Hematopoietic multipotent progenitor cell treated with erythropoietin and hydrocortisone succinate and interleukin-3 and kit ligand, for 4 days (in vitro differentiated cells): ENCODE measurements around the gene LRRC63.
"Not testable (repeated sequence)": the region's sequence is repeated elsewhere in the genome, so short reads cannot be mapped to it uniquely, and the experiment has no call there.

Source experiments
- DNase-seq: peaks from one replicate; pipeline ENCODE4 v3.0.0-alpha.2; 2015

LRRC63 gene

DNA sequence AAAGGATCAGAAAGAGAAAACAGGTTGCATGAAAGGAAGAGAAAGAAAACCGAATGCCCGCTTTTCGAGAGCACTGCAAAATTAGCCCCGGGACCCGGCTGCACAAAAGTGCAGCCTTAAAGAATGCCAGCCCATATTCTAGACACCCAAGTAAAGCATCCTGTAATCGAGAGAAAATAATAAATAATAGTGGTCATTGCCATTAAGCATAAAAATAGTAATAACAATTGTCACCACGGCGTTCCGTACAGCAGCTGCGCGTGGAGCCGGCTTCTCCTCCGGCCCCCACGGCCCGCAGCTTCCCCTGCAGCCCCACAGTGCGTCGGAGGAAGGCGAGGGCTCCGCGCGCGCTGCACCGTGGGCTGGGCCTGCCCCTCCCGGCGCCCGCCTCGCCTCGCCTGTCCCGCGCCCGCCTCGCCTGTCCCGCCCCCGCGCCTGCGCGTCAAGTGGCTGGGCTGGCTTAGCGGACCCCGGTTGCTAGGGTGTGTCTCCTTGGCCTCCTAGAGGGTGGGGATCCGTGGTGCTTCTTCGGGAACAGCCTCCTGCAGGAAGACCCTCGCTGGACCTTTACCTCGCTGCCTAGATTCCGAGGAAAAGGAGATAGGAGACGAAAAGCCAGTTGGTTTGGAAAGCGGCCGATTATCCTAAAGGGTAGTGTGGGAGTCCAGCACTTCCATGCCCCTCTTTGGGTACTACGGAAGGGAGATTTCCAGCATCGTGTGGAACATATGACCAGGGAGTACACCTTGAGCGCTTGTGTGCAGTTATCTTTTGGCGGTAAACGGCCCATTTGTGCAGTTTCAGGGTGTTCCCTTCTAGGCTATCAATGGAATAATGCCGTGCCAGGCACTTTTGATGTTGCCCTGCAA, at the start of gene LRRC63:
Gene LRRC63 (plus strand): TSS at position 446 of the 869 bp plus-strand sequence. CDS start 1,107 bp downstream, outside the sequence.
- peak; percentile 96 for DNase-seq

DNA sequence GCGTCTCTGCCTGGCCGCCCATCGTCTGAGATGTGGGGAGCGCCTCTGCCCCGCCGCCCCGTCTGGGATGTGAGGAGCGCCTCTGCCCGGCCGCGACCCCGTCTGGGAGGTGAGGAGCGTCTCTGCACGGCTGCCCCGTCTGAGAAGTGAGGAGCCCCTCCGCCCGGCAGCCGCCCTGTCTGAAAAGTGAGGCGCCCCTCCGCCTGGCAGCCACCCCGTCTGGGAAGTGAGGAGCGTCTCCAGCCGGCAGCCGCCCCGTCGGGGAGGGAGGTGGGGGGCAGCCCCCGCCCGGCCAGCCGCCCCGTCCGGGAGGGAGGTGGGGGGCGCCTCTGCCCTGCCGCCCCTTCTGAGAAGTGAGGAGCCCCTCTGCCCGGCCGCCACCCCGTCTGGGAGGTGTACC, 49.0 kb upstream of the LRRC63 start:
- not testable (repeated sequence) for DNase-seq

- DNase-seq: no peak
Observed at GRCh38 chr13:46164661-46165060, 47.1 kb upstream of the LRRC63 start.

- no peak for DNase-seq
Observed at GRCh38 chr13:46165485-46166223, 46.1 kb upstream of the LRRC63 start.

DNA sequence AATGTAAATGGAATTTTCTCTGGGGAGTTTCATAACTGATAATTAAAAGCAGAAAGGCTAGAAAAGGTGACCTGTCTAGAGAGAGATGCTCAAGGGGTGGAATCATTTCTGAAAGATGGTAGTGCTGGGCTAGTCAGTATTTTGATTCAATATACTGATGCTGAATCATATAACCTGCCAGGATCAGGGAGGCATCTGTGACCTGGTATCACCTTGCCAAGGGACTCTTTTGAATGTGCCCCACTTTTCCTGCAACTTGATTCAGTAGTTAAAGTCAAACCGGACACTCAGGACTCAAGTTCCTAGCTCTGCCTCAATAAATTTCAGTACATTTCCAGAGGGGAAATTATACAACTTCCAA, 45.5 kb upstream of the LRRC63 start:
- no peak for DNase-seq

- peak; percentile 45 for DNase-seq
Observed at GRCh38 chr13:46166947-46167610, 44.6 kb upstream of the LRRC63 start.

GRCh38 chr13:46168341-46168740, 43.4 kb upstream of the LRRC63 start:
- DNase-seq: peak; percentile 56

- DNase-seq: peak; percentile 72
Observed at GRCh38 chr13:46168783-46169182, 42.9 kb upstream of the LRRC63 start.

DNA sequence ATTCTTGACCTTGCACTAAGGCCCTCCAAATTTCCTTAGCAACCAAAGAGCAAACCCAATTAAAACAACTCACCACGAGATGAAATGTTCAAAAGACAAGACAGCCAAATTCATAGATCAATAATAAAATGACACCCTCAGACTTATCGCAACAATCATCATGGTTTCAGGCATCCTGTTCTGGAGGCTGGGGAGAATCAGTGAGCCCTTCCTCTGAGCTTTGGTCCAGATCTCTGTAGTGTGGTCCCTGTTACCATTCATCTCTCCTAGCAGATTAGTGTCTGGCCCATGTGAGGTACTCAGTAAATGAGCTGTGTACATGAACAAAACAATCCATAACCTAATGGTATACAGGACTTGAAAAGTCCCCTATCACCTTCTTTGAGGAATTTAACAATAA, 42.0 kb upstream of the LRRC63 start:
- DNase-seq: no peak

DNA sequence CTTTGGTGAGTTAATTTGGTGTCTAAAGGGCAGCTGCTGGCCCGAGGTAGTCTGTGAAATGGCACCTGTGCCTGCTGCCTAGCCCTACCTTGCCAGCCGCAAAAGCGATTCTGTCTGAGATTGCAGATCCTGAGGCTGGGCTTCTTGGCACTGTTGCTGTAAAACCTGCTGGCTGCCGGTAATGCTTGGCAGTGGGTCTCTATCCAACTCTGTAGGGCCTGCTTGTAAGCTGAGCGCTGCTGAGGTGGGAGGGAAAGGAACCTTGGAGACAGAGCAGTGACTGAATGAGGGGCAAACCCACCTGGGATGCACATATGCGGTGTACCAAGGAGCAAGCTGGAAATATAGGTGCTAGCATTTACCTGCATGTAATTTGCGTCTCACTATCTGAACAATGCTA, 41.5 kb upstream of the LRRC63 start:
- no peak for DNase-seq

DNA sequence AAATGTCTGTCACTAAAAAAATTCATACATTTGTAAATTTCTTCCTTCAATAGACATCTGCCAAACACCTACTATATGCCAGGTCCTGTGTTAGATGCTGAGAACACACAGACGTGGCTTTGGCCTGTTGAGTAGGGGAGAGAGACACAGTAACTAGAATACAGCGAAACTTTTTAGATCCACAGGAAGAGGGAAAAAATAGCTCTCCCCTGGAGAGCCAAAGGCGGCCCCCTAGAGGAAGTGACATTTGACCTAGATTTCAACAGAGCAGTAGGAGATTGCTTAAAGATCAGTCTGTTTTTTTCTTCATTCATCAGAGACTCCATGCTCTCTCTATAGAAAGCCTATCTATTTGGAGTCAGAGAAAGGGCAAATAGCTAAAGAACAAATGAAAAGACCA, 41.0 kb upstream of the LRRC63 start:
- peak; percentile 72 for DNase-seq

- peak; percentile 50 for DNase-seq
Observed at GRCh38 chr13:46171217-46171616, 40.5 kb upstream of the LRRC63 start.

- no peak for DNase-seq
Observed at GRCh38 chr13:46171739-46172138, 40.0 kb upstream of the LRRC63 start.

GRCh38 chr13:46172531-46172991, 39.2 kb upstream of the LRRC63 start:
- DNase-seq: peak; percentile 77

DNA sequence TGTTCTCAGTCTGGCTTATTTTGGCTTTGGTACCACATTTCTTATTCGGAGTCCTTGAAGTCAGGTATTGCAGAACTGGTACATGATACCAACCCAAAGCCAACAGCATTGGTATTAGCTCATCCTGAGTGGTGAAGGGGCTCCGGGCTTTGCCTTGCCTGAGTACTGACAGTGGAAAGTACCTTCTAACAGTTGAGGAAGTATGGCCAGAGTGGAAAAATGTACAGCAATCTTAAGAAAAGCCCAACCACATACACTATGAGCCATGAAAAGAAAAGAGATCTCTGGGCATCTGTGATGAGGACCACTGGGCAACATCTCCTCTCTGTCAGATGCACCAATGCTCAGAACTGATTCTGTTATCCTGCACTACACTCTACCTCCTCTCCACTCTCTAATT, 38.1 kb upstream of the LRRC63 start:
- peak; percentile 57 for DNase-seq

DNA sequence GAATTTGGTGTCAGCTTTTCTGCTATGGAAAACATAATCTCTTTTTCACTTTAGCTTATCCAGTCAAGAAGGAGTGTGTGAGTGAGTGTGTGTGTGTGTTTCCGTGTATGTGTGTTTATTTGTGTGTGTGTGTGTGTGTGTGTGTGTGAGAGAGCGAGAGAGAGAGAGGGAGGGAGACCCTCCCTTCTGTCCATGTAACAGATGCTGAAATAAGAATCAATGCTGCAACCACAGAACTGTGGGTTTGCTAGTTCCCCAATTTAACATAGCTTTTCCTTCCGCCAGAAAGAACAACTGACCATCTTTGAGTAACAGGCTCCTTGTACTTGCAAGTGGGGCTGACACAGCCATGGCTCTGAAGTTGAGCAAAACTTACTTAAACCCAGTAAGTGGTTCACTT, 35.0 kb upstream of the LRRC63 start:
- peak; percentile 95 for DNase-seq

DNA sequence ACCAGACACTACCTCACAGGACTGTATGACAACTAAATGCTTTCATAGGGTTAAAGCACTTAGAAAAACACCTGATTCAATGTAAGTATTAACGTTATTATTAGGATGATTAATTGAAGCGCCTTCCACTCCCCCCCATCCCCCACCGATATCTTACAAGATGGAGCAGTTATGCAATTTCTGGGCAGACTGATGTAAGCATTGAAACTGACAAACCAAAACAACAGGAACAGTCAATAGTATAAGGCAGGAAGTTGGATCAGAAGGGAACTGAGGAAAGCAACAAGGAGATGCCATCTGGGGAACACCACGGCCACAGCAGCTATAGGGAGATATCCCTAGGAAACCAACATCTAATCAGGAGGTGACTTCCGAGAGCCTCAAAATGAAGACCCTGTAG, 33.6 kb upstream of the LRRC63 start:
- DNase-seq: peak; percentile 65

DNA sequence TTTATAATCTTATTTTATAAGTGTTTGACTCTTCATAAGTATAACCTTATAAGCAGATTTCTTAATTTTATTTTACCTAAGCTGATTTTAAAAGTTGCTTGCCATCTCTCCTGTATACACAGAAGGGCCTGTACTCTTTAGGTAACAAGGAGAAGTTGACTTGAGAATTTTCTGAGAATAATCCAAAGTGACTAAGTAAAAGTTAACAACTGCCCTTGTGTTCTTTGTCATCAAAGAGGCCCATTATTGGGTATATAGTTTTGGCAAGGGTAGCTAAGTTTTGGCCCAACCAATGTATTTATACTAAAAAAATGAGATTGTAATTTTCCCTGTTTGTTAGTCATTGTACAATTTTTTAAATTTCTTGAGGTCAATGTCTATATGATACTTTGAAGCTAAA, 32.9 kb upstream of the LRRC63 start:
- no peak for DNase-seq

GRCh38 chr13:46179491-46179908, 32.2 kb upstream of the LRRC63 start:
- peak; percentile 91 for DNase-seq

DNA sequence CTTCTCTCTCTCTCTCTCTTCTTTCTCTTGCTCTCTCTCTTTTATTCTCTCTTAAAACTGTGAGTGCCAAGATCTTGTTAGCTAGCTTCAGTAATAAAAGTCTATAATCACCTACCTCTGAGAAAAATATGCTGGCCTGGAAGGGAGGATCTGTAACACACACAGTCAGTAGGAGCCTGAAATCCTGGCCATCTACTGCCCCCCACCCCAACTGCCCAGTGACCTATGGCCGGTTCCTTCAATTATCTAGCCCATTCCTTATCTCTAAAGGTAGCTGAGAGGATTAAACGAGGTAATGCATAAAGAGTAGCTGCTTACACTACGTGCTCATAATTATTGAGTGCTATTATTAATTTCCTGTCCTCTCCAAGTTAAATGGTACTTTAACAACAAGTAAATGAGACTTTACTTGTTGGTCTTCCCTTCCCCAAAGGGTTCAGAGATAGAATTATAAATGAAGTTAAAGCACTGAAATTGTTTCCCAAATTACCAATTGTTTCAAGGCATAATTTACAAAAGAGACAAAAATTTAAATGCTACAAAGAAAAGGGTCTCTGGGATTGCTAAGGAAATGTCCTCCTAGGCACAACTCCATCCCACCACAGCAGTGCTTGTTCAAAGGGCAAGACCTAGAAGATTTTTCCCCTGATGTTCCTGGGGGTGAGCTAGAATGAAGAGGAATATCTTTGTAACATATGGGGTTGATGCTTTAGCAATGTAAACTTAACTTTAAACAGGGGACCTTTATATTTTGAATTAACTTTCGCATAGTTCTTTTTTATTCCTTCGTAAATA, 31.6 kb upstream of the LRRC63 start:
- DNase-seq: peak; percentile 48

DNA sequence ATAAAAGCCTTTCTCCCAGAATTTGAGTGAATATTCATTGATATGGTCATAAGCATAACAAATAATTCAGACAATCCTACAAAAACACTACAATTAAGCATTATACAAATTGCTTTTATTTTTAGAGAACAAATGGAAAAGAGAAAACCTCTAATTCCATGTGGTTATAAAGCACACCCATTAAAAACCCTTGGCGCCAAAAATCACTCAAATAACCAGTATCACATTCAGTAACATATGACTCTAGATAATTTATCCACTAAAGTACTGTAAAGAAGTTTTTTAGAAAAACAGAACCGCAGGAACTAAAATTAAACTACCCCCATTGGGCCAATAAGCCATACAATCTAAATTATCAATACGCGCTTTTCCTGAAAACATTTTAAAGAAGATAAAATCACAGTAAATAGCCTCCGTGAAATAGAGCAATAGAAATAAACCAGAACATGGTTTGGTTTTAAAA, 30.3 kb upstream of the LRRC63 start:
- peak; percentile 57 for DNase-seq

DNA sequence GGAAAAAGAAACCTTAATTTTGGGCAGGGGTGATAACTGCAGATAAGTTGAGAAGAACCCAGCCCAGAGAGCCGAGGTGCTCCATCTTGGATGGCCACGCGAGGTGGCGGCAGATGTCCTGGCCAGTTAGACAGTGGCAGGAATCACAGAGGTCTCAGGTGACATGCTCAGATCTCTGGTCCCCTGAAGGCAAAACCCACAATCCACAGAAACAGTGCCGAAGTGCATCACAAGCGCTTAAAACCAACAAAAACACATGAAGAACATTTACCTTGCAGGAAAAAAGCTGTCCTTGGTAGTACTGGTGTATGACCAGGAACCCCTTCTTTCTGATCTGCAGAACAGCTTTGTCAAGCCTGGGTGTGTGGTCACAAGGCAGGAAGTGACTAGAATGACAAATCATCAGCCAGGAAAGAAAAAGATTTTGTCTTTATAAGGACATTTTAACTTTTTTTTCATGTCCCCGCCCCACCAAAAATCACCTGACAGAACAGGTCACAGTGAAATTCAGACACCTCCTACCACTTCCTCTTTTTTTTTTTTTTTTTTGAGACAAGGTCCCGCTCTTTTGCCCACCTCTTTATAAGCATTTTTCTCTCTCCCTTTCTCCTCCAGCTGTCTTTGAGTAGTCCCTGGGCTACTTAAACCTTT, 29.8 kb upstream of the LRRC63 start, which contains the start of gene LCP1:
Gene LCP1 (minus strand): TSS at position 338 of the 651 bp plus-strand sequence. CDS start 22,515 bp downstream, outside the sequence.
- DNase-seq: peak; percentile 95
